HEK293 (cell line): ENCODE data around the gene AMD1.

Experiments
- CTCF ChIA-PET: fragments of 350-600 bp; formaldehyde crosslinking; extraction: SDS; loops from one replicate; lab custom pipeline; 2021; ENCODE audit warnings: antibody characterized with exemption; lab: Yijun Ruan, JAX
- POLR2A ChIA-PET: fragments of 300-600 bp; formaldehyde crosslinking; extraction: SDS; loops from one replicate; lab custom pipeline; 2020; ENCODE audit warnings: antibody characterized with exemption, inconsistent platforms; lab: Yijun Ruan, JAX
- H3K27ac ChIP-seq: fragments of 200-500 bp; sonication (Bioruptor generic); 2 replicates; pipeline ENCODE4 v1.5.1; 2014; ENCODE audit warnings: low read depth, low read length, control low read depth, inconsistent platforms; ENCODE audit errors: extremely low read depth
- H3K36me3 ChIP-seq, 2 experiments: fragments of 200-500 bp in 1 of 2; sonication (Bioruptor generic) in 1 of 2; 1 replicate in 1 of 2; 2 replicates in 1 of 2; pipeline ENCODE4 v1.5.1; 2014 to 2017; ENCODE audit warnings: inconsistent platforms in 2 of 2, low read length in 2 of 2; ENCODE audit not compliant: control insufficient read depth in 2 of 2, insufficient read depth in 1 of 2
- H3K4me1 ChIP-seq: fragments of 200-500 bp; sonication (Bioruptor generic); 2 replicates; pipeline ENCODE4 v1.5.1; 2014; ENCODE audit warnings: mild to moderate bottlenecking, low read length, inconsistent platforms; ENCODE audit not compliant: control insufficient read depth, insufficient read depth
- H3K4me3 ChIP-seq: 2 replicates; pipeline ENCODE4 v1.5.1; 2011; ENCODE audit warnings: low read depth, mild to moderate bottlenecking, control low read depth, low read length, moderate library complexity
- H3K9me3 ChIP-seq: fragments of 200-500 bp; sonication (Bioruptor generic); 2 replicates; pipeline ENCODE4 v1.5.1; 2014; ENCODE audit warnings: low read depth, low read length, inconsistent platforms; ENCODE audit not compliant: control insufficient read depth, insufficient read depth
- BCL11A ChIP-seq: fragments of 450-650 bp; formaldehyde crosslinking; IDR thresholded peaks from 2 replicates; pipeline ENCODE4 v1.5.1; 2016; ENCODE audit warnings: low read depth, missing biosample characterization, missing genetic modification characterization
- KLF1 ChIP-seq: fragments of 450-650 bp; formaldehyde crosslinking; IDR thresholded peaks from 2 replicates; pipeline ENCODE4 v1.5.1; 2016; ENCODE audit warnings: missing biosample characterization, missing genetic modification characterization
- PRDM6 ChIP-seq: fragments of 450-650 bp; formaldehyde crosslinking; IDR thresholded peaks from 2 replicates; pipeline ENCODE4 v1.5.1; 2017; ENCODE audit warnings: missing biosample characterization, missing genetic modification characterization
- RBAK ChIP-seq: fragments of 450-650 bp; formaldehyde crosslinking; IDR thresholded peaks from 2 replicates; pipeline ENCODE4 v1.5.1; 2016; ENCODE audit warnings: missing biosample characterization, missing genetic modification characterization
- ZEB2 ChIP-seq: fragments of 450-650 bp; formaldehyde crosslinking; IDR thresholded peaks from 2 replicates; pipeline ENCODE4 v1.5.1; 2016; ENCODE audit warnings: missing biosample characterization, missing genetic modification characterization
- ZFHX2 ChIP-seq: fragments of 450-650 bp; formaldehyde crosslinking; conservative IDR thresholded peaks from 2 replicates; pipeline ENCODE4 v1.5.1; 2016; ENCODE audit warnings: missing biosample characterization, missing genetic modification characterization
- ZNF114 ChIP-seq: fragments of 450-650 bp; formaldehyde crosslinking; IDR thresholded peaks from 2 replicates; pipeline ENCODE4 v1.5.0; 2017; ENCODE audit warnings: missing biosample characterization, missing genetic modification characterization
- ZNF18 ChIP-seq: fragments of 450-650 bp; formaldehyde crosslinking; IDR thresholded peaks from 2 replicates; pipeline ENCODE4 v1.5.1; 2016; ENCODE audit warnings: missing biosample characterization, missing genetic modification characterization
- ZNF202 ChIP-seq: fragments of 450-650 bp; formaldehyde crosslinking; IDR thresholded peaks from 2 replicates; pipeline ENCODE4 v1.5.1; 2016; ENCODE audit warnings: missing biosample characterization, missing genetic modification characterization, borderline replicate concordance
- ZNF211 ChIP-seq: fragments of 450-650 bp; formaldehyde crosslinking; IDR thresholded peaks from 2 replicates; pipeline ENCODE4 v1.5.1; 2016; ENCODE audit warnings: low read depth, missing biosample characterization, missing genetic modification characterization
- ZNF311 ChIP-seq: fragments of 450-650 bp; formaldehyde crosslinking; IDR thresholded peaks from 2 replicates; pipeline ENCODE4 v1.5.1; 2017; ENCODE audit warnings: missing biosample characterization, missing genetic modification characterization, borderline replicate concordance
- ZNF324 ChIP-seq: fragments of 450-650 bp; formaldehyde crosslinking; IDR thresholded peaks from 2 replicates; pipeline ENCODE4 v1.5.1; 2016; ENCODE audit warnings: missing biosample characterization, missing genetic modification characterization
- ZNF398 ChIP-seq: fragments of 450-650 bp; formaldehyde crosslinking; IDR thresholded peaks from 2 replicates; pipeline ENCODE4 v1.5.1; 2017; ENCODE audit warnings: missing biosample characterization, missing genetic modification characterization
- ZNF449 ChIP-seq: fragments of 450-650 bp; formaldehyde crosslinking; IDR thresholded peaks from 2 replicates; pipeline ENCODE4 v1.5.1; 2017; ENCODE audit warnings: missing biosample characterization, mild to moderate bottlenecking, missing genetic modification characterization, moderate library complexity
- ZNF501 ChIP-seq: fragments of 450-650 bp; formaldehyde crosslinking; IDR thresholded peaks from 2 replicates; pipeline ENCODE4 v1.5.1; 2016; ENCODE audit warnings: missing biosample characterization, missing genetic modification characterization
- ZNF514 ChIP-seq: fragments of 450-650 bp; formaldehyde crosslinking; IDR thresholded peaks from 2 replicates; pipeline ENCODE4 v1.5.1; 2016; ENCODE audit warnings: missing biosample characterization, missing genetic modification characterization
- ZNF555 ChIP-seq: fragments of 450-650 bp; formaldehyde crosslinking; conservative IDR thresholded peaks from 2 replicates; pipeline ENCODE4 v1.5.1; 2017; ENCODE audit warnings: missing biosample characterization, mild to moderate bottlenecking, missing genetic modification characterization, inconsistent platforms
- ZNF561 ChIP-seq: fragments of 450-650 bp; IDR thresholded peaks from 2 replicates; pipeline ENCODE4 v1.5.1; 2018; ENCODE audit warnings: missing biosample characterization, missing genetic modification characterization, borderline replicate concordance
- ZNF596 ChIP-seq: fragments of 450-650 bp; IDR thresholded peaks from 2 replicates; pipeline ENCODE4 v1.5.0; 2018; ENCODE audit warnings: missing biosample characterization, mild to moderate bottlenecking, missing genetic modification characterization, moderate library complexity
- ZNF670 ChIP-seq: fragments of 450-650 bp; formaldehyde crosslinking; IDR thresholded peaks from 2 replicates; pipeline ENCODE4 v1.5.1; 2016; ENCODE audit warnings: missing biosample characterization, missing genetic modification characterization, low read depth
- ZNF776 ChIP-seq: fragments of 450-650 bp; formaldehyde crosslinking; IDR thresholded peaks from 2 replicates; pipeline ENCODE4 v1.5.0; 2017; ENCODE audit warnings: missing biosample characterization, missing genetic modification characterization, borderline replicate concordance
- ZSCAN4 ChIP-seq: fragments of 450-650 bp; formaldehyde crosslinking; IDR thresholded peaks from 2 replicates; pipeline ENCODE4 v1.5.1; 2017; ENCODE audit warnings: missing biosample characterization, missing genetic modification characterization
- ZSCAN5A ChIP-seq: fragments of 450-650 bp; formaldehyde crosslinking; IDR thresholded peaks from 2 replicates; pipeline ENCODE4 v1.5.1; 2016; ENCODE audit warnings: missing biosample characterization, missing genetic modification characterization
- ZXDB ChIP-seq: fragments of 450-650 bp; formaldehyde crosslinking; IDR thresholded peaks from 2 replicates; pipeline ENCODE4 v1.5.1; 2016; ENCODE audit warnings: missing biosample characterization, missing genetic modification characterization

Gene AMD1

GRCh38 chr6:110877569-110877968 is 3.0 kb downstream of the AMD1 start:
- CTCF ChIA-PET = interaction anchor here (0.6 to 4.4 kb wide), 6 partner anchors 9 to 301 kb away, joined by 3 to 40 read pairs (median 6); partner anchors contain the start of gene CDK19
- no peaks in the 10 kb centered on the region for H3K9me3 ChIP-seq
- peak overlapping the region; percentile 92 for H3K4me3 ChIP-seq
- H3K4me1 ChIP-seq = peaks cover 31% of the 10 kb centered on the region
- POLR2A ChIA-PET = interaction anchor here (2.7 to 6.7 kb wide), 2 partner anchors 63 to 195 kb away, joined by 13 to 339 read pairs; partner anchors contain the start of gene CDK19
- TF ChIP-seq ZNF514 (tag by site-specific recombination) = no peak
- TF ChIP-seq ZSCAN5A = no peak
- TF ChIP-seq ZSCAN4 (tag by site-specific recombination) = no peak
- TF ChIP-seq ZNF501 (tag by site-specific recombination) = no peak
- no peak for TF ChIP-seq ZNF114 (tag by site-specific recombination)
- no peak for TF ChIP-seq KLF1 (tag by site-specific recombination)
- TF ChIP-seq ZNF18 (tag by site-specific recombination) = no peak
- no peak for TF ChIP-seq ZFHX2
- no peak for TF ChIP-seq ZNF202 (tag by site-specific recombination)
- TF ChIP-seq ZNF555 (tag by site-specific recombination) = no peak
- no peak for TF ChIP-seq ZNF211 (tag by site-specific recombination)
- no peak for TF ChIP-seq ZXDB (tag by site-specific recombination)
- H3K36me3 ChIP-seq = no peaks in the 10 kb centered on the region
- no peak overlapping the region for H3K27ac ChIP-seq

DNA sequence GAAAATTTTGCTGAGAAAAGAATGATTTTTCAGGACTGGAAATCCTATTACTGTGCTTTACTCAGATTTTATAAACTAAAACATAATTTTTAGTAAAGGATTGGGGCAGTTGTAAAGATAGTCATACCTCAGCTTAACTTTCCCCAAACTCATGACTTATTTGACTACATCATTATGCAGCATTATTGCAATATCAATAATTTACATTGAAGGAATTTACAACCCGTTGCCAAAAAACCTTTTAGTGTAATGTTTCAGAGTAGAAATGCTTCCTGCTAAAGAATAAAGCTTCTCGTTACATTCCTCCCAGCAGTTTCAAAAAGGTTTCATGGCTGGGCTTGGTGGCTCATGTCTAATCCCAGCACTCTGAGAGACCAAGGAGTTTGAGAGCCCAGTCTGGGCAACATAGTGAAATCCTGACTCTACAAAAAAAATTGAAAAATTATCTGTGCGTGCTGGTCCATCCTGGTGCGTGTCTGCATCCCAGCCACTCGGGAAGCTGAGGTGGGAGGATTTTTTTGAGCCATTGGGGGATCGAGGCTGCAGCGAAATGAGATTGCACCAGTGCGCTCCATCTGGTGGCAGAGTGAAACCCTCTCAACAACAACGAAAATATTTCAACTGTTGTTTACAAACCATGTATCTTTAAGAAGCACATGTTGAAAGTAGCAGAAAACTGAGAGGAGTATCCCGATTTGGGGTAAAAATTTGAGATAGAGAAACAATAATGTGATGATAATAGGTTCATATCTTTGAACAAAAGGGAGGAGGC is 4.4 kb downstream of the AMD1 start:
- Histone ChIP-seq H3K36me3 (peaks cover 0 to under 1% of the 10 kb centered on the region in 2 experiments; a peak in 1 of 3 replicates), H3K27ac (no peak overlapping the region), H3K9me3 (no peaks in the 10 kb centered on the region), H3K4me1 (peaks cover 31% of the 10 kb centered on the region), H3K4me3 (peak overlapping the region; percentile 15)
- ChIA-PET POLR2A (interaction anchor here (0.8 to 6.7 kb wide), 5 partner anchors 18 to 103 kb away, joined by 3 to 339 read pairs (median 4); partner anchors contain the start of genes CDK19 and RPF2), CTCF (interaction anchor here (0.7 to 4.4 kb wide), 15 partner anchors 9 to 351 kb away, joined by 3 to 40 read pairs (median 4); partner anchors contain the start of gene CDK19)
- TF ChIP-seq ZEB2 (tag by site-specific recombination) (no peak), ZNF449 (tag by site-specific recombination) (peak; percentile 29; the same call in 1 of the 2 replicates), RBAK (tag by site-specific recombination) (no peak), ZNF398 (tag by site-specific recombination) (no peak), ZNF776 (tag by site-specific recombination) (no peak), ZNF324 (tag by site-specific recombination) (no peak), PRDM6 (tag by site-specific recombination) (peak; percentile 67), ZNF670 (tag by site-specific recombination) (no peak), ZNF311 (tag by site-specific recombination) (no peak), ZFHX2 (no peak), ZNF596 (tag by site-specific recombination) (no peak), BCL11A (tag by site-specific recombination) (no peak), ZNF561 (tag by site-specific recombination) (no peak)
